Urothelium cell line (cell line): ENCODE results near the gene DUSP16.
"Not testable (repeated sequence)": the region's sequence is repeated elsewhere in the genome, so short reads cannot be mapped to it uniquely, and the experiment has no call there.

Source experiments
- DNase-seq: peaks from one replicate; pipeline ENCODE4 v3.0.0; 2011; ENCODE audit warnings: low spot score, mixed read lengths
- FAIRE-seq: peaks from 2 replicates; lab custom pipeline; 2011; peaks lifted over from hg19 to GRCh38; lab: Jason Lieb, UNC

The DUSP16 gene, protein sequence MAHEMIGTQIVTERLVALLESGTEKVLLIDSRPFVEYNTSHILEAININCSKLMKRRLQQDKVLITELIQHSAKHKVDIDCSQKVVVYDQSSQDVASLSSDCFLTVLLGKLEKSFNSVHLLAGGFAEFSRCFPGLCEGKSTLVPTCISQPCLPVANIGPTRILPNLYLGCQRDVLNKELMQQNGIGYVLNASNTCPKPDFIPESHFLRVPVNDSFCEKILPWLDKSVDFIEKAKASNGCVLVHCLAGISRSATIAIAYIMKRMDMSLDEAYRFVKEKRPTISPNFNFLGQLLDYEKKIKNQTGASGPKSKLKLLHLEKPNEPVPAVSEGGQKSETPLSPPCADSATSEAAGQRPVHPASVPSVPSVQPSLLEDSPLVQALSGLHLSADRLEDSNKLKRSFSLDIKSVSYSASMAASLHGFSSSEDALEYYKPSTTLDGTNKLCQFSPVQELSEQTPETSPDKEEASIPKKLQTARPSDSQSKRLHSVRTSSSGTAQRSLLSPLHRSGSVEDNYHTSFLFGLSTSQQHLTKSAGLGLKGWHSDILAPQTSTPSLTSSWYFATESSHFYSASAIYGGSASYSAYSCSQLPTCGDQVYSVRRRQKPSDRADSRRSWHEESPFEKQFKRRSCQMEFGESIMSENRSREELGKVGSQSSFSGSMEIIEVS

DNA sequence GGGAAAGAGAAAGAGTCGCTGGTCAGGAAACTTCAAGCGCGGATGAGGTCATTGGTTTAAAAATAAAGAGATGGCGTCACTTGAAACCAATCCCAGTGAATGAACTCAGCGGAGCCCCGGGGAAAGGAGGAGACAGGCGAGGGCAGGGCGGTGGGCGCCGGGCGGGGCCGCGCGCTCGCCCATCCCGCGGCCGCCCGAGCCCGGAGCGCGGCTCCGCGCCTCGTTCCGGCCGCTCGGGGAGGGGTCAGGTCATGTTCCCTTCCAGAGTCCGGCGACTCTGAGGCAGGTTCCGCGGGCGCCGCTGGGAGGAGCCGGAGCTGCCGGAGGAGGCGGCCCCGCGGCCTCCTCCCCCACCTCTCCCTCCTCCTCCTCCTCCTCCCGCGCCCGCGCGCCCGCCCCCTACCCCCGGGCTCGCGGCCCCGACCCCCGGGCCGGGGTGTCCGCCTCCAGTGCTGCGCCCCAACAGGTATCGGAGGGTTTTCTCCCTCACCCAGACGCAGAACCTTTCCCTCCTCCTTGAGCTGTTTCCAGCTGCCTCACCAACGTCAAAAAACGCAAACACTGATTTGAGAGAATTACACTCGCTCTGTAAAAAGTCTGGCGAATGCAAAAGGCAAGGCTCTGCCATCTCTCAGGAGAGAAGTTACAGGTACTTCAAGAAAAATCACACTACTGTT lies at the start of gene DUSP16:
TSS of gene DUSP16 (minus strand) at position 279 of the 677 bp plus-strand sequence. CDS start 41,765 bp downstream, outside the sequence.
- peak; percentile 97 for DNase-seq
- FAIRE-seq = peak; percentile 83

DNA sequence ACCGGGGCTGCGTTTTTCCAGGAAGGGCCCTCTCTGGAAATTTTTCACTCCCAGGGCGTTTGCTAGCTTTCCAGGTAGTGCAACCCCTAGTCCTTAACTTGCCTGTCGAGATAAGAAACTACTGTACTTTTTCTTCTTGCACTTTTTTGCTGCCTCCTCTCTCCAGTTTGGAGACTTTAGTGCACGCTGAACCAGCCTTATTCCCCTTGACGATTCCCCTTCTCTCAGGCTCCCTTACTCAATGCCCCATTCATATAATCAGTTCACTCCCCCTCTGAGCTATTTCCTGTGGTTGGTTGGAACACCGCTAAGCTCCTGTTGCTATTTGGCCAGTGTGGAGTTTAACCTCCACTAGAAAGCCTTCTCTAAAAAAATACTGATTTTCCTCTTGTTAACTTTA lies 49.7 kb upstream of the DUSP16 start:
- FAIRE-seq = no peak
- peak; percentile 60 for DNase-seq

DNA sequence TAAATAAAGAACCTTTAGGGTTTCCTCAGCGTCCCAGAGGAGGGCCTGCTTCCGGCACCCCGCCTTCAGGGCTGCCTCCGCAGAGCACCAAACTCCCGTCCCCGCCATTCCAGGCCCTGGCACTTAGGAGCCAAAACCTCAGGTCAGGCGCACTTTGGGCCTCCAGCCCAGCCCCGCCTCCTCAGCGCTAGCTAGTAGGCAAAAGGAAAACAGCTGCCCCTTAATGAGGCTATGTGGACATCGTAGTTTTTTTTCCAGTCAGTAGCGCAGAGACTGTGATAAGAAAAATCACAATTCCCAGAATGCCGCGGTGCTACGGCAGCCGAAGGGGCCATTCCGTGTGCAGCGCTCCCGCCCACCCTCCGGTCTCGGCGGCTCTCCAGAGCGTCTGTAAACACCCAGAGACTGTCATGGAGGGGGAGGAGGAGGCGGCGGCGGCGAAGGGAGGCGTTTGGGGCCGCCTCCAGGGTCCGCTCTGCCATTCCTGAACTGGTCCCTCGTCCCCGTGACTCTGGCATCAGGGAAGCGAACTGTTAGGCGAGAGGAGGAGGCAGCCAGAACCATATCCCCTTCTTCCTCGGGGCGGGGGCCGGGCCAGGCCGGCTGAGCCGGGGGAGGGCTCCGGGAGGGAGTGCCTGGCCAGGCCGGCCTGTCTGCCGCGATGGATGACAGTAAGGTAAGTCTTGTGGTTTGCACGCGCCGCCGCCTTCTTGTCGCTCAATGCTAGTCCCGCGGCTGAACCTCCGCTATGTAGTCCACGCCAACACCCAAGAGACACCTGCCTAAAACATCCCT lies 49.0 kb upstream of the DUSP16 start, which contains the start of gene CREBL2:
TSS of gene CREBL2 (plus strand) at position 365 of the 795 bp plus-strand sequence. CDS start at position 662, 297 bp downstream.
- peak; percentile 94 for FAIRE-seq
- peak; percentile 94 for DNase-seq

DNA sequence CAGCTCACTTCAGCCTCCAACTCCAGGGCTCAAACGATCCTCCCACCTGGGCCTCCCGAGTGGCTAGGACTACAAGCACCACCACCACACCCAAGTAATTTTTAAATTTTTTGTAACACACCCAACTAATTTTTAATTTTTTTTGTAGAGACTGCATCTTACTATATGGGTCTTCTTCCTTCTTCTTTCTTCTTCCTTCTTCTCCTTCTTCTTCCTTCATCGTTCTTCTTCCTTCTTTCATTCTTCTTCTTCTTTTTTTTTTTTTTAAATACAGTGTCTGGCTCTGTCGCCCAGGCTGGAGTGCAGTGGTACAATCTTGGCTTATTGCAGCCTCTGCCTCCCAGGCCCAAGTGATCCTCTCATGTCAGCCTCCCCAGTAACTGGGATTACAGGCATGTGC lies 48.0 kb upstream of the DUSP16 start:
- DNase-seq = no peak
- no peak for FAIRE-seq

DNA sequence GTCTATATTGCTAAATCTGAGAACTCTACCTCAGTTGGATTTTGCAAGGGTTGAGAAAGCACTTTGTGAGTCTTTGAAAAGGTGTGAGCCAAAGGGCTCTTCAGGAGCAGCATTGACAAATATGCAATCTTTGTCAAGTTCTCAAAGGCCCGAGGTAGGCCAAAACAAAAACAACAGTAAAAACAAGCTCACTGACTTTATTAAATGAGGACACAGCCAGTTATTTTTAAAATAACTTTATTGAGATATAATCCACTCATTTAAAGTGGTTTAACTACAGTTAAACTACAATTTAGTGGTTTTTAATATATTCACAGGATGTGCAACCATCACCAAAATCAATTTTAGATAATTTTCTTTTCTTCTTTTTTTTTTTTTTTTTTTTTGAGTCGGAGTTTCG lies 47.0 kb upstream of the DUSP16 start:
- no peak for FAIRE-seq
- DNase-seq = no peak

DNA sequence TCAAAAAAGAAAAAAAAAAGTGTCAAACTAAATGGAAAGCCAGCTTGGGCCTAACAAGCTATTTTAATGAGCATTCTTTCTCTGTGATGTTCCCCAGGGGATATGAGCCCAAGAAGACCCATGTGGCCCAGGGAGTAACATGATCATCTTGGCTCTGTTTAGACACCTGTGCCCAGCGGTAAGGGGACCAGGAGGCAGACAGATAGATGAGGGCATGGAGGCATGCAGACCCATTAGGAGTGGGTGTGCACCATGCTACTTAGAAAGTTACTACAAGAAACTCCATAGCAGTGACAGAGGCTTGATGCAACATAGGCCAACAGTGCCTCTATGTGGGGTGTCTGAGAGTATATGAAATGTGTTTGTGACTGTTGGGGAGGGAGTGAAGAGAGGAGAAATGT lies 45.9 kb upstream of the DUSP16 start:
- DNase-seq = no peak
- FAIRE-seq = peak; percentile 32

DNA sequence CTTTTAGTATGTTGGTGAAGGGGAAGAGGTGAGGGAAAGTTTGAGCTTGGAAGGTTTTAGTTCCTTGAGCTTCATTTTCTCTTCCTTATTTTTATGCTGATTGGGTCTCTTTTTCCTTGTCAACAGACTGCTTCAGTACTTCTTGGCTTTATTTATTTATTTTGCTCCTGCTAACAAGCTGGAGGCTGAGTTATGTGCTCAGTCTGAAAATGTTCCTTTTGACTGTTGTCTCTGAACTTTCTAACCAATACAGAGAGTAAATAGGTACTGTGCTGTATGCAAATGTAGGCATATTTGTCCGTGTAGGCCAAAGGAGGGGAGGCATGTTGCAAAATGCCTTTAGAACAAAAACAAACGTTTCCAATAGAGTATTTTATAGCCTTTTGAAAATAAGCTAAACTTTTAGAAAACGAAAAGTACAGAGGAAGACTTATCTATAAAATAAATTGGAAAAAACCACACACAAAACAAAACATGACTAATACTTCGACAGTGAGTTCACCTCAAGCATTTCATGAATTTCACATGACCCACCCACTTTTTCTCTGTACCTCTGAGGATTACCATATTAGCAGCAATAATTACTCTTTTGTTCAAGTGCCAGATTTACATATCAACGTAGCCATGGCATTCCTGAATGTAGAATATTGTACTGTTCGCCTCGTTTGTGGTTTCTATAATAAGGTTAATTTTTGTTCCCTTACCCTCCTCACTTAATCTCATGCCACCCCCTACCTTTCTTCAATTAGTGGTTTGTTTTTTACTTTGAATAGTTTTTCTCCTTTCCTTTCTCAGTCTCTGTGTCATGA lies 44.3 kb upstream of the DUSP16 start:
- peak; percentile 60 for DNase-seq

DNA sequence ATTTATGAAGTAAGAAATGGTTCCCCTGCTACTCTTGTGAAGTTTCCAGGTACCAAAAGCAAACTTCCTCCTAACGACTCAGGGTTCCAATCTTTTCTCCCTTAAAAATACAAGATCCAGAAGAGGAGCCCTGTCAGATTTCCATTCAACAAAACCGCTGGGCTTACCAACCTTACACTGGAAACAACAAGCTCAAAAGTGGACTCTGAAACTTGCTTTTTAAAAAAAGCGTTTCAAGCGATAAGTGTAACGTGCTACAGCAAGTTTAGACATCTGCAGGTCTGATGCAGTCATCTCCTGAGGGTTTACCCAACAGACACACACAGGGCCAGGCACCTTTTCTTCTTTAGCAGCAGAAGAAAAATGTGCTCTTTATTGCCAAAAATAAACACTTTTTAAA lies 42.1 kb upstream of the DUSP16 start:
- DNase-seq = no peak
- no peak for FAIRE-seq

More for the DNA sequence above, 44.3 kb upstream of the DUSP16 start:
- peak; percentile 13 for FAIRE-seq

DNA sequence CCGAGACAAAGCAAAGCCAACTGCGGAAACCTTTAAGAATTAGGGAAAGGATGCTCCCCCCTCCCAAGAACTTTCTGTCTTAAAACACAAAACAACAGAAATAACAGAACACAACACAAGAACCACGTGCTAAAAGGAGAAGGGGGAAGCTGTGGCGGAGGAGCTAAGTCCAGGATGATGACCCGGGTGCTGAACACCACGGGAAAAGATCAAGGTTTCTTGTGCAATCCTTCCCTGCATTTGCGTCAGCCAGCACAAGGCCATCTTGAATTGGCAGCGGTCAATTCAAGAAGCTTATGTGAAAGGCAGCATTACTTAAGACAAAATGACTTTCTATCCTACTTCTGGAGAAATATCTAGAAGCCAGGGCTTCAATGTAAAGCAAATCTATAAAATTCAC lies 38.0 kb upstream of the DUSP16 start:
- DNase-seq (no peak), FAIRE-seq (no peak)

DNA sequence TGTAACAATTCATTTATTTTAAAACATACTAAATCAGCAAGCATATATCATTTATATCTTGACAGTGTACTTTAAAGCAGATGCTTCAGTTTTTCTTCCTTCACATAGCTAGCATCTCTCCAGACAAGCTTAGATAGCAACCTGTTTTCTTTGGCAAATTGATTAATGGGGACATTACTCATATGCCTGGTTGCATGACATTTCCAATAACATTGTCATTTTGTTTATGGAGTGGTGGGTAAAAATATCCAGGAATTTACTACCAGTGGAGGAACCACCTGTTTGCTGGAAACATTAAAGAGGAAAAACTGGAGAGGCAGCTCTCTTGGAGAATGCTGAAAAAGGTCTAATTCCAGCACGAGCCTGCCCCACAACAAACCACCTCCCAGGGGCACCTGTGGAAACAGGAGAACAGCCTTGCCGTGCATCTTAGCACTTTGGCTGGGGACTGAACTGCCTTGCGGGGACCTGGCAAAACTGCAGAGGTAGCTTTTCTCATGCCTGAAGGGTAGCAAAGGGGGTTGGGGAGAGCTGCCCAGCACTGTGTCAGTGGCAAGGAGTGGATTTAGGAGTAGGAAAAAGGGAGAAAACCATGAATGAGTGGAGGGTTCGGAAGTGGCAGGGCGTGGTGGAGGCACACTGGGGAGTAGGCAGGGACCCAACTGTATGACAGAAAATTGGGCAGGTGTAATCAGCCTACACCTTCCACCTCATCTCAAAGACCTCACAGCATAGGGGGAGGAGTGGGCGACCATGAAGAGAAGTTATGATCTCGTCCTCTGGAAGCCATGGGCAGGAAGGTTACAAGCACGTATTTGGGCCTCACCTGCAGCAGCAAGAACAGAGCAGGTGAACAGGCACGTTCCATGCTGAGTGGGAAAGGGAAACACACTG lies 37.3 kb upstream of the DUSP16 start:
- DNase-seq (no peak), FAIRE-seq (peak; percentile 17)

DNA sequence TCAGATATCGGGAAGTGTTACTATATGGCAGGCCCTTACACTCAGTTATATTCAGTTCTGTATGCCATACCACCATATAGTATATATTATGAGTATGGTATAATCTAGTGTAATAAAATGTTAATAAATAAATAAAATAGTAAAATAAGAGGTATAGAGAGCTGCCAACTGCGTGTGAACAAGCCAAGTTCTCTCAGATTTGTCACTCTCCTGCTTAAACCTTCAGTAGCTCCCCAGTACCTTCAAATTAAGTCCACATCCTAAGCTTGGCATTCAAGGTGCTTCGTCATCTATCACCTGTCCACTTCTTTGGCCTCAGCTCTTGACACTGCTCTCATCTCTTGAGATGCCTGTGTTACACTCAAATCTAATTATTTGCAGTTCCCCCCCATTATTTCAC lies 36.2 kb upstream of the DUSP16 start:
- FAIRE-seq (no peak), DNase-seq (no peak)

DNA sequence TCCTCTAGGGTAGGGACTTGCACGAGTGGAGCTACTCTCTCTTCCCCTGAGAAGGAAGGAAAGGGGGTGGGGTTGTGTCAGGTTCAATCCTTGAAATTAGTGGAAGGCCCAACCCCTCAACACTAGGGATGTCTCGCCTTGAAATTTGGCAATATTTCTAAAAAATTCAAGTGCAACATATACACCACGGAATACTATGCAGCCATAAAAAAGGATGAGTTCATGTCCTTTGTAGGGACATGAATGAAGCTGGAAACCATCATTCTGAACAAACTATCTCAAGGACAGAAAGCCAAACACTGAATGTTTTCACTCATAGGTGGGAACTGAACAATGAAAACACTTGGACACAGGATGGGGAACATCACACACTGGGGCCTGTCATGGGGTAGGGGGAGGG lies 33.9 kb upstream of the DUSP16 start:
- not testable (repeated sequence) for FAIRE-seq, DNase-seq

DNA sequence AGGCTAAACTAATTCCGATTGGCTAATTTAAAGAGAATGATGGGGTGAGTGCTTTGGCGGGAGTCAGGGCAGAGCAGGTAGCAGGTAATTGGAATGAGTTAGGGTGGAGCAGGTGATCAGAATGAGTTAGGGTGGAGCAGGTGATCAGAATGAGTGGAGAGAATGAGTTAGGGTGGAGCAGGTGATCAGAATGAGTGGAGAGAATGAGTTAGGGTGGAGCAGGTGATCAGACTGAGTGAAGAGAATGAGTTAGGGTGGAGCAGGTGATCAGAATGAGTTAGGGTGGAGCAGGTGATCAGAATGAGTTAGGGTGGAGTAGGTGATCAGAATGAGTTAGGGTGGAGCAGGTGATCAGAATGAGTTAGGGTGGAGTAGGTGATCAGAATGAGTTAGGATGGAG lies 33.3 kb upstream of the DUSP16 start:
- not testable (repeated sequence) for FAIRE-seq, DNase-seq

DNA sequence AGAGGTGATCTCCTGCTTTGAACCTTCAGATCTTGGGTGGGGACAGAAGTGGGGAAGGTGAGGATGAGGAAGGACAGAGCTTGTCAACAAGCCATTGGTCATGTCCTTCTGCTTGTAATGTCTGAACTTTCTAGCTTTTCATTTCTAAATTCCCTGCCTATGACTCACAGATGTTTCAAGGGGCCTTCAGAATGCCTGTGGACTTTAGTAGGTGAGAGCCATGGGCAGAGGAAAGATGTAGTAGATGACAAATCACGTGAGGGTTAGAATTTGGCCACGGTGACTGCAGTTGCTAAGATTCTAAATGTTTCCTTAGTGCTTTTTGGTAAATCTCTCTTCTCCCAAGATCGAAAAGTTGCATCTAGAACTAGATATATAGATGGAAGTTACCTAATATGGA lies 30.3 kb upstream of the DUSP16 start:
- FAIRE-seq (peak; percentile 63), DNase-seq (peak; percentile 76)

DNA sequence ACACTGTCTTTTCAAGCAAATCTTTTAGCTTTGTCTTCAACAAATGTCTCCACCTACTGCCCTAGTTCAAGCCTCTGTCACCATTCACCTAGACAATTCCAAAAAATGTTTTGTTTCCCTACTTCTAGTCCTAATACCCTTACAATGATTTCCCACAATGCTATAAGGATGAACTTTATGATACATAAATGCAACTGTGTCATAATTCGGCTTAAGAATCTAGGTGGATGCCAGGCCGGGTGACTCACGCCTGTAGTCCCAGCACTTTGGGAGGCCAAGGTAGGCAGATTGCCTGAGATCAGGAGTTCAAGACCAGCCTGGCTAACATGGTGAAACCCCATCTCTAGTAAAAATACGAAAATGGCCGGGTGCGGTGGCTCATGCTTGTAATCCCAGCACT lies 28.3 kb upstream of the DUSP16 start:
- DNase-seq (no peak), FAIRE-seq (no peak)

DNA sequence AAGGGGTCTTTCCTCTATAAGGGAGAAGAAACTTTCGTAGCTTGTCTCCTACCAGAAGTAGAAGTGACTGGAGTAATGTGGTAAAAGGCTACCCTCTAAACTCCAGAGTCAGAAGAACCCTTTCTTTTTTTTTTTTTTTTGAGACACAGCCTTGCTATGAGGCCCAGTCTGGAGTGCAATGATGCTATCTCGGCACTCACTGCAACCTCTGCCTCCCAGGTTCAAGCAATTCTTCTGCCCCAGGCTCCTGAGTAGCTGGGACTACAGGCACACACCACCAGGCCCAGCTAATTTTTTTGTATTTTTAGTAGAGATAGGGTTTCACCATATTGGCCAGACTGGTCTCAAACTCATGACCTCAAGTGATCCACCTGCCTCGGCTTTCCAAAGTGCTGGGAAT lies 25.8 kb upstream of the DUSP16 start:
- DNase-seq, FAIRE-seq: not testable (repeated sequence)

DNA sequence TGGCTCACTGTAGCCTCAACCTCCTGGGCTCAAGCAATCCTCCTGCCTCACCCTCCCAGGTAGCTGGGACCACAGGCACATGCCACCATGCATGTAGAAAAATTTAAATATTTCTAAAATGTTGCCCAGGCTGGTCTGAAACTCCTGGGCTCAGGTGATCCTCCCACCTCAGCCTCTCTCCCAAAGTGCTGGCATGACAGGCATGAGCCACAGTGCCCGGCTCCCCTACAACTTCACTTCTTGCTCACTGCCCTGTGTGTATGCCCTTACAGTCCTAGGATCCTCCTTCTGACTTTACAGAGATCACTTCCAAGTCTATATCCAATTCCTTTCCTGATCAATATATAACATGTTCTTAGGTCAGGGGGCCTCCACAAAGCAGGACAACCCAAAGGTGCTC lies 25.2 kb upstream of the DUSP16 start:
- no peak for FAIRE-seq
- no peak for DNase-seq

DNA sequence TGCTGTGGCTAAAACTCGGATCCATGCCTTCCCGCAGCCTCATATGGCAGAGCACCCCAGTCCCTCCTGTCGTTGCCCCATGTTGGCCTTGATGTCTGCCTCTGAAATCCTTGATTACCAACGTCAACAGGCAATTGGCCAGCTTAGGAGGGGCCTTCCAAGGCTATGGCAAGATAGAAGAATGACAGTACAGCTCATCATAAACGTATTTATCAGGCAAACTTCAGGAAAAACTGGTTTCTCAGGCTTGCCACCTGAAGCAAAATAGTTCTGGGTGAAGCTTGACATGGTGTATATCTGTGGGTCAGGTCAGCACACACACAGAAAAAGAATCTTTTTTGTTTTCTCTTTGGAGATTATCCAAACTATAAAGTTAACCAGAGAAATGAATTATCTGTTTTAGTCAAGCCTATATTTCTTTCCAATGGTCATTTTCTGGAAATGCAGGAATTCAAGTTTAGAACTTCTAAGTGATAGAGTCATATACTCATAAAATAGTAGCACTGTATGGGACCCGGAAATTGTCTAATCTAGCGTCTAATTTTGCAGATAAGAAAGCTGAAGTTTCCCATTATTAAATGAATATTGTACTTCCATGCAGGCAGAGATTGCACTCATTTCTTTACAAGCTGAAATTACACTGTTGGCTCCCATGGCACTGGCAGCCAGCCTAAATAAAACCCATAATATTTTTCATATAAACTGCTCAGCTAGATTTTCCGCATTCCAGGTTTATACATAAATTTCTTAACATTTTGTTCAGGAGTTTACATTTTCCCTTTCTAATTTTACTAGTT lies 24.4 kb upstream of the DUSP16 start:
- FAIRE-seq (no peak), DNase-seq (no peak)
